Heart left ventricle (tissue), 16 donors: ENCODE results near the gene HLA-DQB2. TPM values are rescaled to one million over a fixed set of nuclear protein-coding genes. Genes with fewer than 3 reads are reported as not detected.
"Not testable (repeated sequence)": the region's sequence is repeated elsewhere in the genome, so short reads cannot be mapped to it uniquely, and the experiment has no call there.

ENCODE experiments used
- ATAC-seq, 4 donors: fragments of 200-7000 bp; cut with Tn5 transposase; one replicate each; pipeline ENCODE4 v1.9.1; 2020 to 2022; ENCODE audit warnings: moderate library complexity in 4 of 4, mild to moderate bottlenecking in 3 of 4, moderate number of reproducible peaks in 1 of 4
- DNase-seq, 5 donors: peaks; one replicate each; pipeline ENCODE4 v3.0.0-alpha.2; 2020
- H3K27ac ChIP-seq, 12 donors: fragments of 200-600 bp; sonication (generic) in 4 of 12; one replicate each; pipeline versions ENCODE4 v1.5.0 to v1.8.0; 2016 to 2022; ENCODE audit warnings: mild to moderate bottlenecking in 2 of 12
- H3K27me3 ChIP-seq, 9 donors: fragments of 200-600 bp; sonication (generic) in 2 of 9; one replicate each; pipeline versions ENCODE4 v1.5.1 to v1.8.0; 2016 to 2022; ENCODE audit warnings: mild to moderate bottlenecking in 3 of 9
- H3K36me3 ChIP-seq, 9 donors: fragments of 200-600 bp; sonication (generic) in 2 of 9; one replicate each; pipeline versions ENCODE4 v1.5.0 to v1.8.0; 2018 to 2022; ENCODE audit warnings: mild to moderate bottlenecking in 2 of 9
- H3K4me1 ChIP-seq, 12 donors: fragments of 200-600 bp; sonication (generic) in 4 of 12; one replicate each; pipeline versions ENCODE4 v1.5.0 to v1.8.0; 2016 to 2022; ENCODE audit warnings: mild to moderate bottlenecking in 3 of 12
- H3K4me3 ChIP-seq, 12 donors: fragments of 200-600 bp; sonication (generic) in 4 of 12; one replicate each; pipeline versions ENCODE4 v1.5.0 to v1.8.0; 2017 to 2022; ENCODE audit warnings: mild to moderate bottlenecking in 9 of 12, moderate library complexity in 4 of 12
- H3K9me3 ChIP-seq, 12 donors: fragments of 200-600 bp; sonication (generic) in 4 of 12; one replicate each; pipeline versions ENCODE4 v1.5.0 to v1.8.0; 2016 to 2022; ENCODE audit warnings: mild to moderate bottlenecking in 1 of 12
- POLR2A ChIP-seq, 2 donors: fragments of 450-650 bp; IDR thresholded peaks; one replicate each; pipeline ENCODE4 v1.6.1; 2017; ENCODE audit warnings: antibody characterized with exemption in 2 of 2, mild to moderate bottlenecking in 2 of 2, moderate library complexity in 2 of 2
- WGBS, 4 donors: extraction: QIAGEN DNeasy Blood & Tissue Kit in 2 of 4; methylation state at CpG; one replicate each; pipeline versions ENCODE4 v1.1.5 to v1.1.7; 2013 to 2018; 5-methylcytosine and 5-hydroxymethylcytosine counted together
- intact Hi-C, 10 donors: fragments of 100-400 bp; cut with DNase I; formaldehyde crosslinking; loops; one replicate each; pipeline versions ENCODE4 v1.11.1 to v1.14.2; 2022
- polyA plus RNA-seq, 2 donors: library from polyadenylated mRNA; stranded (reverse); fragments of 200-250 nt; gene quantifications; one replicate each; pipeline ENCODE4 v1.2.3, GENCODE V29; 2013
- total RNA-seq, 9 donors: library from RNA; depleted of rRNA in 2 of 9; stranded (reverse); fragments of >200 nt in 2 of 9; fragmentation: NEBNext Ultra II Directional in 3 of 9; extraction: Animal tissue kit (Norgen Biotek cat#: 25700) in 3 of 9; gene quantifications; one replicate each; pipeline versions ENCODE4 v1.1.0 to v1.2.4, GENCODE V29; 2016 to 2023
- TF ChIP-seq, protein P1 (sequence below), 12 donors: fragments of 200-600 bp; sonication (generic) in 4 of 12; IDR thresholded peaks; one replicate each; pipeline versions ENCODE4 v1.5.0 to v1.8.0; 2018 to 2022; ENCODE audit warnings: antibody characterized with exemption in 12 of 12, mild to moderate bottlenecking in 5 of 12
- donor health status: ischemic (EF 13 %, LVEDD 7.1; RV severe dilation, severe dysfunction).
- donor health status: healthy with polysubstance abuse.
- donor health status: DM: no; HTN: yes; CAD: no.
- donor health status: DM: no; HTN: no; CAD: no.
- donor health status: ischemic (EF 25% LVEDD 6.9; RV normal size, moderate dysfunction).
- donor health status: ischemic (EF 25% LVEDD 5.7; RV mildly dilated, moderate dysfunction).
- donor health status: healthy.
- donor health status: DM: yes; HTN: yes; CAD: no.
- donor health status: ischemic (EF 35%, LVEDD 5.7; RV mildly dilated, moderate dysfunction).
- donor health status: nonischemic (EF 11% LVEDD 7.7; RV severe dilation, severe dysfunction).
- donor health status: DM: yes; HTN: yes; CAD: no.
- donor health status: PGD.
- donor health status: ischemic (EF 29% LVEDD 5.4; RV normal size, mild dysfunction).
- donor health status: nonischemic (EF 23%, LVEDD 6.1; RV moderate dilation, normal function).

HLA-DQB2 gene
- total and polyA plus RNA-seq, 11 donors: 0.55 to 26.4 (median 1.5) TPM; not detected in 5

GRCh38 chr6:32792901-32793435 is 29.6 kb upstream of the HLA-DQB2 start:
- ATAC-seq: no peak
- DNase-seq: no peak
- peaks cover 0 to under 1% (median 0%) of the 10 kb centered on the region in 12 donors for H3K9me3 ChIP-seq
- no peaks in the 10 kb centered on the region for H3K36me3 ChIP-seq
- H3K27ac ChIP-seq: peak overlapping the region in 1 of 12 donors; percentile 84
- 52 to 70% (median 67%) methylated on average over 3 of the region's 3 CpGs for WGBS, 4 donors
- H3K4me3 ChIP-seq: no peak overlapping the region
- intact Hi-C loops: loop anchor here in 7 of 10 donors (5.0 to 10.0 kb wide), 6 partner anchors 88 to 548 kb away; no protein-coding TSS in a partner anchor
- H3K27me3 ChIP-seq: peaks cover 0 to 72% (median 15%) of the 10 kb centered on the region in 9 donors
- H3K4me1 ChIP-seq: peaks cover 0 to 48% (median 2%) of the 10 kb centered on the region in 12 donors
- TF ChIP-seq, protein P1, sequence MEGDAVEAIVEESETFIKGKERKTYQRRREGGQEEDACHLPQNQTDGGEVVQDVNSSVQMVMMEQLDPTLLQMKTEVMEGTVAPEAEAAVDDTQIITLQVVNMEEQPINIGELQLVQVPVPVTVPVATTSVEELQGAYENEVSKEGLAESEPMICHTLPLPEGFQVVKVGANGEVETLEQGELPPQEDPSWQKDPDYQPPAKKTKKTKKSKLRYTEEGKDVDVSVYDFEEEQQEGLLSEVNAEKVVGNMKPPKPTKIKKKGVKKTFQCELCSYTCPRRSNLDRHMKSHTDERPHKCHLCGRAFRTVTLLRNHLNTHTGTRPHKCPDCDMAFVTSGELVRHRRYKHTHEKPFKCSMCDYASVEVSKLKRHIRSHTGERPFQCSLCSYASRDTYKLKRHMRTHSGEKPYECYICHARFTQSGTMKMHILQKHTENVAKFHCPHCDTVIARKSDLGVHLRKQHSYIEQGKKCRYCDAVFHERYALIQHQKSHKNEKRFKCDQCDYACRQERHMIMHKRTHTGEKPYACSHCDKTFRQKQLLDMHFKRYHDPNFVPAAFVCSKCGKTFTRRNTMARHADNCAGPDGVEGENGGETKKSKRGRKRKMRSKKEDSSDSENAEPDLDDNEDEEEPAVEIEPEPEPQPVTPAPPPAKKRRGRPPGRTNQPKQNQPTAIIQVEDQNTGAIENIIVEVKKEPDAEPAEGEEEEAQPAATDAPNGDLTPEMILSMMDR (IDR thresholded peaks at IDR 0.05): no peak
- TF ChIP-seq POLR2A (IDR thresholded peaks at IDR 0.05): no peak

DNA sequence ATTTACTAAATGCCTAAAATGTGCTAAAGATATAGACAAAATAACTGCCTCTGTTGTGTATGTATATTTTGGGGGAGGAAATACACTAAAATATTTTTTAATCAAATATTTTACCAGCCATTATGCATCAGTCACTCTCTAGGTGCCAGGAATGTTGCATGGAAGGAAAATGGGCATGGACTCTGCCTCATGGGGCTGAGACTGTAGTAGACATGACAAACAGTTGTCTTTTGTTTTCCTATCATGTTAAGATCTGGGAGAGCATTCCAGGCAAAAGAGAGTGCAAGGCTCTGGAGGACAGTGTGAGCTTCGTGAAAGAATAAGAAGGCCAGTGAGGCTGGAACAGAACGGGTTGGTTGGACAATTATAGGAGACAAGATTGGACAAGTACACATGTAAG is 27.0 kb upstream of the HLA-DQB2 start:
- intact Hi-C loops: loop anchor here in 7 of 10 donors (5.0 to 10.0 kb wide), 6 partner anchors 86 to 546 kb away; no protein-coding TSS in a partner anchor
- H3K27me3 ChIP-seq: peaks cover 0 to 74% (median 8%) of the 10 kb centered on the region in 9 donors
- peaks cover 0 to 24% (median 0%) of the 10 kb centered on the region in 12 donors for H3K4me1 ChIP-seq
- H3K4me3 ChIP-seq: no peak overlapping the region
- no peaks in the 10 kb centered on the region for H3K36me3 ChIP-seq
- H3K27ac ChIP-seq: no peak overlapping the region
- DNase-seq (no peak), ATAC-seq (no peak)
- TF ChIP-seq, protein P1 (IDR thresholded peaks at IDR 0.05): no peak
- WGBS, 4 donors: 55 to 63% (median 61%) methylated on average over 2 of the region's 2 CpGs
- peaks cover 0 to 3% (median 0%) of the 10 kb centered on the region in 12 donors for H3K9me3 ChIP-seq

DNA sequence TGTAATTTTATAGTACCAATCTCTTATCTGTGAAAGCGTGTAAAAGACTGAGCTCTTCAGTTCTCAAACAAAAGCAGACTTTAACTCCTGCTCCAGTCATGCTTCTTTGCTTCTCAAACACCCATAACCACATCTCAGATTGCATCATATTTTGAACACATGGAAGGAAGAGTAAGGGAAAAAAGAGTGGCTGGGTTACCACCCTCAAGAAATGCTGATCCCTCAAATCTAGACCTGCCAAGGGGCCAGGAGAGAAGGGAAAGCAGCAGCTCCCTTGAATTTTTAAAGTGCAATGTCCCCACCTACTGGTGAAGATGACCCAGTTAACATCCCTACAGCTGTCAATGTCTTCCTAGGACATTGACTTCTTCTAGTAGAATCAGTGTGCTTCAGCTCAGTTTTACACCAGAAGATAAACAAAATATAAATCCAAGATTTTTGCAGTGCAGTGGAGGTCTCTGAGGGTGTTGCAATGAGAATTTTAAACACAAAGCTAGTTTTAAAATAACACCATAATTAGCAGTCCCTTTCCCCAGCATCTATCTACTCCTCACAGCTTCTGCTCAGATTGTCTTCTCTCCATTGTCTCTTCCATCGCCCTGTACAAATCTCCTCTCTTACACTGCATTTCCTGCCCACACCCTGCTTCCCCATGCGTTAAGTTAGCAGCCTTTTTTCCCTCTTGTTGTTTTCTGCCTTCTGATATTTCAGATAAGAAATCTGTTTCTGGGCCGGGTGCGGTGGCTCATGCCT is 22.6 kb upstream of the HLA-DQB2 start:
- Histone ChIP-seq H3K27ac (no peak overlapping the region), H3K4me1 (peaks cover 0 to 4% (median 0%) of the 10 kb centered on the region in 12 donors), H3K27me3 (peaks cover 0 to 39% (median under 1%) of the 10 kb centered on the region in 9 donors), H3K9me3 (peaks cover 0 to 11% (median 0%) of the 10 kb centered on the region in 12 donors), H3K36me3 (no peaks in the 10 kb centered on the region), H3K4me3 (no peak overlapping the region)
- TF ChIP-seq, protein P1 (IDR thresholded peaks at IDR 0.05): peak in 11 of 12 donors; percentile 33 to 66 (median 50)
- no peak for TF ChIP-seq POLR2A (IDR thresholded peaks at IDR 0.05)
- peak in 2 of 5 donors; percentile 38 for DNase-seq
- 41 to 47% (median 43%) methylated on average over 5 of the region's 5 CpGs for WGBS, 4 donors
- peak in 3 of 4 donors; percentile 73 to 90 (median 82) for ATAC-seq
- intact Hi-C loops: loop anchor here in 4 of 10 donors (5.0 to 10.0 kb wide), 3 partner anchors 71 to 359 kb away; no protein-coding TSS in a partner anchor

GRCh38 chr6:32782923-32783322 is 19.6 kb upstream of the HLA-DQB2 start:
- intact Hi-C loops: loop anchor here in 2 of 10 donors (5.0 to 10.0 kb wide), 2 partner anchors 68 to 71 kb away; no protein-coding TSS in a partner anchor
- ATAC-seq, H3K27ac ChIP-seq, H3K36me3 ChIP-seq, DNase-seq, H3K4me3 ChIP-seq, H3K4me1 ChIP-seq: not testable (repeated sequence)
- H3K27me3 ChIP-seq: peaks cover 0 to 25% (median 0%) of the 10 kb centered on the region in 9 donors
- peaks cover 0 to 11% (median 0%) of the 10 kb centered on the region in 12 donors for H3K9me3 ChIP-seq
